Heart left ventricle (tissue), 13 donors: ENCODE results near the gene MGMT.

Source experiments
- POLR2A ChIP-seq, 2 donors: fragments of 450-650 bp; IDR thresholded peaks; one replicate each; pipeline ENCODE4 v1.6.1; 2017; ENCODE audit warnings: antibody characterized with exemption in 2 of 2, mild to moderate bottlenecking in 2 of 2, moderate library complexity in 2 of 2
- TF ChIP-seq, protein P1 (sequence below), 12 donors: fragments of 200-600 bp; sonication (generic) in 4 of 12; IDR thresholded peaks; one replicate each; pipeline versions ENCODE4 v1.5.0 to v1.8.0; 2018 to 2022; ENCODE audit warnings: antibody characterized with exemption in 12 of 12, mild to moderate bottlenecking in 5 of 12
- donor health status: ischemic (EF 13 %, LVEDD 7.1; RV severe dilation, severe dysfunction).
- donor health status: DM: no; HTN: yes; CAD: no.
- donor health status: DM: no; HTN: no; CAD: no.
- donor health status: ischemic (EF 25% LVEDD 6.9; RV normal size, moderate dysfunction).
- donor health status: ischemic (EF 25% LVEDD 5.7; RV mildly dilated, moderate dysfunction).
- donor health status: ischemic (EF 35%, LVEDD 5.7; RV mildly dilated, moderate dysfunction).
- donor health status: nonischemic (EF 11% LVEDD 7.7; RV severe dilation, severe dysfunction).
- donor health status: DM: yes; HTN: yes; CAD: no.
- donor health status: PGD.
- donor health status: ischemic (EF 29% LVEDD 5.4; RV normal size, mild dysfunction).
- donor health status: nonischemic (EF 23%, LVEDD 6.1; RV moderate dilation, normal function).

DNA sequence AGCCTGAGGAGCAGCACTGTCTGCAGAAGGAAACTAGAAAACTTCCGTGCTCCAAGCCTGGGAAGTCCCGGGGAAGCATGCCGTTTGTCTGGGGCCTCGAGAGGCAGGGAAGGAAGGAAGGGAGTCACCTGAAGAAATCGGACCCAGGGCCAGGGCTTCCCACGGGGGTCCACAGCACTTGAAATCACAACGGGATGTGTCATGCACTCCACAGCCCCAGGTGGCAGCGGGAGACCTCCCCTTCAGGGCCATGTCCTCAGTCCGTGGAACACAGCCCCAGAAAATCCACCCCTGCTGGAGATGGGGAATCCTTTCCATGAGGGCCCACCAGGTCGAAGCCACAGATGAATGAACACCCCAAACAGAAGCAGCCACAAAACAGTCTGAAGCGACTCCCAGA, 239.5 kb downstream of the MGMT start:
- TF ChIP-seq, protein P1, sequence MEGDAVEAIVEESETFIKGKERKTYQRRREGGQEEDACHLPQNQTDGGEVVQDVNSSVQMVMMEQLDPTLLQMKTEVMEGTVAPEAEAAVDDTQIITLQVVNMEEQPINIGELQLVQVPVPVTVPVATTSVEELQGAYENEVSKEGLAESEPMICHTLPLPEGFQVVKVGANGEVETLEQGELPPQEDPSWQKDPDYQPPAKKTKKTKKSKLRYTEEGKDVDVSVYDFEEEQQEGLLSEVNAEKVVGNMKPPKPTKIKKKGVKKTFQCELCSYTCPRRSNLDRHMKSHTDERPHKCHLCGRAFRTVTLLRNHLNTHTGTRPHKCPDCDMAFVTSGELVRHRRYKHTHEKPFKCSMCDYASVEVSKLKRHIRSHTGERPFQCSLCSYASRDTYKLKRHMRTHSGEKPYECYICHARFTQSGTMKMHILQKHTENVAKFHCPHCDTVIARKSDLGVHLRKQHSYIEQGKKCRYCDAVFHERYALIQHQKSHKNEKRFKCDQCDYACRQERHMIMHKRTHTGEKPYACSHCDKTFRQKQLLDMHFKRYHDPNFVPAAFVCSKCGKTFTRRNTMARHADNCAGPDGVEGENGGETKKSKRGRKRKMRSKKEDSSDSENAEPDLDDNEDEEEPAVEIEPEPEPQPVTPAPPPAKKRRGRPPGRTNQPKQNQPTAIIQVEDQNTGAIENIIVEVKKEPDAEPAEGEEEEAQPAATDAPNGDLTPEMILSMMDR (IDR thresholded peaks at IDR 0.05) = peak in 1 of 12 donors; percentile 9
- no peak for TF ChIP-seq POLR2A (IDR thresholded peaks at IDR 0.05)
